GM12872 (cell line): ENCODE results near the gene ALDH3A1.

Experiments used
- TF ChIP-seq, protein P1 (sequence below): IDR thresholded peaks from 3 replicates; pipeline ENCODE4 v1.5.1; 2011; ENCODE audit warnings: low read depth, mild to moderate bottlenecking, low read length, moderate library complexity; ENCODE audit not compliant: insufficient read depth

Gene ALDH3A1

DNA sequence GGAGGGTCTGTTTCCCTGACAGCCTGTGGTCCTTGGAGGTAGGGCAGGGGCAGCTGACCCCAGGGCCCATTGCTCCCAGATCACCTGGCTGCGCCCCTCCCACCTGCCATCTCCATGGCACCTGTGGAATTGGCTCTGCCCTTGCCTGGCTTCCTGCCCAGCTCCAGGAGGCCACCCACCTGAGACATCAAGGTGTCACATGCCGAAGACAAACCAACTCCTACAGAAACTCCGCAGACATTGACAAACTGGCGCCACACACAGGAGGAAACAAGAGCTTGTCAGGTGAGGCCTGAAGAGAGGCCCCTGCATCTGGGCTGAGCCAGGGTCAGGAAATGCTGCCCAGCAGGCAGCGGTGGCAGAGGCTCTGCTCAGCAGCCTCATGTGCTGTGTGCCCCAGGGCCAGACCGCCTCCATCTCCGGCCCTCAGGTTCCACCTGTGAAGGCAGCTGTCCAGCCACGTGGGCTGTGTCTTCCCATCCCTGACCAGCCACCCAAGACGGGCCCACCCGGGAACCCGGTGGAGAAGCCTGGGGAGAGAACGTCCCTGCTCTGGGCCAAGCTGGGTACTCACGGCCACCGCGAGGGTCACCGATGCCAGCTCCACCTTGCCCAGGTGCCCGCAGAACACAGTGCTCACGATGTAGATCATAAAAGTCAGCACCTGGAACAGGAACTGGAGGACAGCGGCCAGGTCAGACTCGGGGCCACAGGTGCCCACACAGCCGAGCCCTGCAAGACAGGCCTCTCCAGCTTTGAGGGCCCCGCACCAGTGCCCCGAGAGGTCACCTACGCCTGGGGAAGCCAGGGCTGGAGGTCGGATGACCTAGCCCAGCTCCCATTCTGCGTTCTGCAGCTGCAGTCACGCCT is 33.3 kb downstream of the ALDH3A1 start:
- TF ChIP-seq, protein P1, sequence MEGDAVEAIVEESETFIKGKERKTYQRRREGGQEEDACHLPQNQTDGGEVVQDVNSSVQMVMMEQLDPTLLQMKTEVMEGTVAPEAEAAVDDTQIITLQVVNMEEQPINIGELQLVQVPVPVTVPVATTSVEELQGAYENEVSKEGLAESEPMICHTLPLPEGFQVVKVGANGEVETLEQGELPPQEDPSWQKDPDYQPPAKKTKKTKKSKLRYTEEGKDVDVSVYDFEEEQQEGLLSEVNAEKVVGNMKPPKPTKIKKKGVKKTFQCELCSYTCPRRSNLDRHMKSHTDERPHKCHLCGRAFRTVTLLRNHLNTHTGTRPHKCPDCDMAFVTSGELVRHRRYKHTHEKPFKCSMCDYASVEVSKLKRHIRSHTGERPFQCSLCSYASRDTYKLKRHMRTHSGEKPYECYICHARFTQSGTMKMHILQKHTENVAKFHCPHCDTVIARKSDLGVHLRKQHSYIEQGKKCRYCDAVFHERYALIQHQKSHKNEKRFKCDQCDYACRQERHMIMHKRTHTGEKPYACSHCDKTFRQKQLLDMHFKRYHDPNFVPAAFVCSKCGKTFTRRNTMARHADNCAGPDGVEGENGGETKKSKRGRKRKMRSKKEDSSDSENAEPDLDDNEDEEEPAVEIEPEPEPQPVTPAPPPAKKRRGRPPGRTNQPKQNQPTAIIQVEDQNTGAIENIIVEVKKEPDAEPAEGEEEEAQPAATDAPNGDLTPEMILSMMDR: no peak

DNA sequence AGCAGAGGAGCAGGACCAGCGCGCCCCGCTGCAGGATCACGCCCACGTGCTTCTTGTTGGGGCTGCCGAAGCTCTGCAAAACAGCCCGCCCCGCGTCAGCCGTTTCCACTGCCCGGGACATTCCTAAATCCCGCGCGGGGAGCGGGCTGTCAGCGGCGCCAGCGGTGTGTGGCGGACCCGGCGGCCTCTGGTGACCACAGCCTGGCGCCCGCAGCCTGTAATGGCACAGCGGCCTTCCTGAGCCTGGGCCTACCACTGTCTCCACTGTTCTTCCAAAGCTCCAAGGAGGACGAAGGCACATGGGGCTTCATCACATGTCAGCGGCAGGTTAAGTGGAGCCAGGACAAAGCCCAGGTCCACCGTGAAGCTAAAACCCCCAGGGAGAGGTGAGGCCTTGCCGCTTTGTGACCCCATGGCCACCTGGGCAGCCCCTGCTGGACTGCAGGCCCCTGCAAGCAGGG is 34.2 kb downstream of the ALDH3A1 start:
- TF ChIP-seq, protein P1: no peak

DNA sequence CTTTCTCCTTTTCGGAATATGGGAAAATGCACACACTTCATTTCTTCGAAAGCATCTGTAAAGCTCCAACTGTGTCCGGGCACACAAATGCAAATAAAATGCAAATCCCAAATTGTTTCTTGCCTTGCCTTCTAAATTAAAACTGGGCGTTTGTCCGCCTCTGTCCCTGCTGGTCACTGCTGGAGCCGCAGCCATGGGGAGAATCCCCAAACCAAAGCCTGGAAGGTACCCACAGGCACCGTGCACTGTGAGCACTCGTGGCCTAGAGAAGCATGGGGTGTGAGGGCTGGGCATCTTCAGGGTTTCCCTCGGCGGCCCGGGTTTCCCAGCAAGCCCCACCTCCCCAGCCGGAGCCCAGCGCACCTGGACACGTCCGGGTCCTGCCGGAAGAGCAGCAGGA is 34.6 kb downstream of the ALDH3A1 start:
- TF ChIP-seq, protein P1: 0 out of 3 replicates have a peak, but pooled peaks have one; percentile 18

DNA sequence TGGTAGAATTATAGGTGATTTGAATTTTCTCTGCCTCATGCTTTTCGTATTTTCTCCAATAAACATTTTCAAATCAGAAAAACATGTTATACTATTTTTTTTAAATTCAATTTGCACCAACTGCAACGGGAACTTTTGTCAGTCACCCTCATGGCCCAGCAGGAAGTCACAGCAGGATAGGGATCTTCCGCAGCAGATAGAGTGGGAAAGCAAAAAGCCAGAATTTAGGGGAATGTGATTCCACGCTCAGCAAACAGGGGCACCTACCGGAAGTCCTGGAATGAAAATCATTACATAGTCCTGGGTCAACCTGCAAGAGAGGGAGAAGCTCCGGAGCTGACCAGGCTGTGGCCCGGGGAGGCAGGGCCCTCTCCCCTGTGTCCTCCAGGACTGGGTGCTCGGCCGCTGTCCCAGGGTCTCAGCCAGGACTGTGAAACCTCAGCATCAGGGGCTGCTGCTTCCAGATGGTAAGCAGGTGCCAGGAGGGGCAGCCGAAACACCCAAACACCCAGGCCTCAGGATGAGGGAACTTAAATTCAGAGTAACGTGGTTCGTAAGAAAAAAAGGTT is 35.6 kb downstream of the ALDH3A1 start:
- TF ChIP-seq, protein P1: no peak

DNA sequence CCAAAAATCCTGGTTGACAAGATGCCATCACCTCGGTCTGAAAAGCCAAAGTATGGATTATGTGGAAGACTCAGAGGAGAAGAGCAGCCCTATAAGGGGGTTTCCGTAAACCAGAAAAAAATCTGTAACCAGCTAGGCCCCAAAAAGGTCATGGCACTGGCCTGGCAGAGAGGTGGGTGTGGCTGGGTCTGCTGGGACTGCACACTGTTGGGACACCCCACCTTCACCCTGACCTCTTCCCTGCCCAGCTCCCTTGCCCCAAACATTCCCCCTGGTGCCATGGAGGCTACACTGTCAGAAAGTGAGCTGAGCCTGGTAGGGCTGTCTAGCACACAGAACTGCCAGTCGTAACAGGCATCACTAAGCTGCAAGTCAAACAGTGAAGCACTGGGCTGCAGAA is 38.3 kb downstream of the ALDH3A1 start:
- TF ChIP-seq, protein P1: no peak

DNA sequence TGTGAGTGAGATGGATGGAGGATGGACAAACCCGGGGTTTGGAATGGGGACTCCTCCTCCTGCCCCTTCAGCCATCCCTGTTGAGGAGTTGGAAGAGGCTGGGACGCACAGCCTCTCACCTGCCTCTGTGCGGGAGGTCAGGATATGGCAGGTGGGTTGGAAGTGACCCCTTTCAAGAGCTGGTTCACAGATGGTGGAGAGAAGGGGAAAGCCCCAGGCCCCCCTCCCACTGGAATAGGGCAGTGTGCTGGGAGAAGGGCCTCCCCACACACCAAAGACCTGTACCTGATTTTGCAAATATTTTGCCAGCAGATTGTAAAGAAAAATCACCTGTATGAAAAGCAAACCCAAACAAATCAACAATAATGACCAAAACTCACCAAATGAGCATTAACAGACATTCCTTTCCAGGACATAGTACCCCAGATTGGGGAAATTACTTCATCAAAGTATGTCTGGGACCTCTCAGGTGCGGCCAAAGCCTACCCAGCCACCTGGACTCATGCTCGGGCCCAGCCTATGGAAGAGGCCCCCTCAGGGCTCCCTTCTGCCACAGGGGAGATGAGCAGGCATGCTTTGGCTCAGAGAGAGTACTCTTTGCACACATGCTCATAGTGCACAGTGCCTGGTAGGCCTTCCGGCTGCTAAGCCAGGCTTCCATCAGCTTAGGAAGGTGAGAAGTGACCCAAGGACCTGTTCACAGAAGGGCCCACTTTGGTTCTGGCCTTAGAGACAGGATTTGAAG is 39.5 kb downstream of the ALDH3A1 start:
- TF ChIP-seq, protein P1: no peak

DNA sequence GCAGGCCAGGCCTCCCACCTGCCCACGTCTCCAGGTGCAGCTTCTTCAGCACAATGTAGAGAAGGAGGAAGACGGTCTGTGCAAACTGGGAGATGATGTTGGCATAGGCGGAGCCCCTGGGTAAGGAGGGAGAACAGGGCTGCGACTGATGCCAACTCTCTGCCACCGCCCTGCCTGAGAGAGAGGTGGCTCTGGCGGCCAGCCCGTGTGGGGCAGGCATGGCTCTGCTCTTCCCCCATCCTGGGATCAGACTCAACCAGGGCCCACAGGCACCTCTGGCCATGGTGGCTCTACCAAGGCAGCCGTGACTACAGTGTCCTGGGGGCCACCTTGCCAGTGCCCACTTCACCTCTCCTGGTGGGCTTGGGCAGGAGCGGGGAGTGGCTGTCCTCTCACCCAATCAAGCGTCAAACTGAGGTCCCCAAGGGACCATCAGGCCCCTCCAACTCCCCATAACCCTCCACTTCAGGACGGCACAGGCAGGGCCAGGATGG is 40.3 kb downstream of the ALDH3A1 start:
- TF ChIP-seq, protein P1: no peak
